Stimulated activated CD8-positive, alpha-beta memory T cell treated with anti-CD3 and anti-CD28 coated beads, Interleukin-15, amount 100 ng/mL, for 1 hour (primary cell): ENCODE results near the gene GON4L.
"Not testable (repeated sequence)": the region's sequence is repeated elsewhere in the genome, so short reads cannot be mapped to it uniquely, and the experiment has no call there.

Source experiments
- DNase-seq: peaks from one replicate; pipeline ENCODE4 v3.0.0-alpha.2; 2020; ENCODE audit warnings: low read depth

The GON4L gene

GRCh38 chr1:155856975-155857930 is at the start of gene GON4L:
TSS of gene GON4L (minus strand) at chr1:155857214. CDS start at chr1:155853780, 3,434 bp downstream.
- DNase-seq: peak; percentile 69

GRCh38 chr1:155904261-155904660 is 47.2 kb upstream of the GON4L start:
- no peak for DNase-seq

- DNase-seq: no peak
Measured at GRCh38 chr1:155900161-155900560, 43.1 kb upstream of the GON4L start.

GRCh38 chr1:155899683-155900082 is 42.7 kb upstream of the GON4L start:
- no peak for DNase-seq

- DNase-seq: no peak
Measured at GRCh38 chr1:155898888-155899287, 41.9 kb upstream of the GON4L start.

- no peak for DNase-seq
Measured at GRCh38 chr1:155897746-155898145, 40.7 kb upstream of the GON4L start.

- not testable (repeated sequence) for DNase-seq
Measured at GRCh38 chr1:155896476-155896875, 39.5 kb upstream of the GON4L start.

- DNase-seq: not testable (repeated sequence)
Measured at GRCh38 chr1:155895617-155896016, 38.6 kb upstream of the GON4L start.

- DNase-seq: no peak
Measured at GRCh38 chr1:155893389-155894142, 36.6 kb upstream of the GON4L start.

- DNase-seq: no peak
Measured at GRCh38 chr1:155892796-155893195, 35.8 kb upstream of the GON4L start.

- no peak for DNase-seq
Measured at GRCh38 chr1:155890251-155890650, 33.2 kb upstream of the GON4L start.

GRCh38 chr1:155889566-155889965 is 32.6 kb upstream of the GON4L start:
- no peak for DNase-seq

GRCh38 chr1:155888481-155888880 is 31.5 kb upstream of the GON4L start:
- DNase-seq: no peak

- no peak for DNase-seq
Measured at GRCh38 chr1:155884982-155885381, 28.0 kb upstream of the GON4L start.

- DNase-seq: no peak
Measured at GRCh38 chr1:155884031-155884960, 27.3 kb upstream of the GON4L start.

- no peak for DNase-seq
Measured at GRCh38 chr1:155882766-155883165, 25.8 kb upstream of the GON4L start.

GRCh38 chr1:155882235-155882634 is 25.2 kb upstream of the GON4L start:
- no peak for DNase-seq

GRCh38 chr1:155880950-155881349 is 23.9 kb upstream of the GON4L start:
- no peak for DNase-seq

- no peak for DNase-seq
Measured at GRCh38 chr1:155880251-155880650, 23.2 kb upstream of the GON4L start.

GRCh38 chr1:155877945-155878344 is 20.9 kb upstream of the GON4L start:
- no peak for DNase-seq

- no peak for DNase-seq
Measured at GRCh38 chr1:155873860-155874259, 16.8 kb upstream of the GON4L start.

- no peak for DNase-seq
Measured at GRCh38 chr1:155872527-155872926, 15.5 kb upstream of the GON4L start.
